LNCAP (cell line): ENCODE measurements around the gene MED13.

Source experiments
- CTCF ChIP-seq: fragments of 450-650 bp; IDR thresholded peaks from 2 replicates; pipeline ENCODE4 v1.5.1; 2017; ENCODE audit warnings: mild to moderate bottlenecking

The MED13 gene

DNA sequence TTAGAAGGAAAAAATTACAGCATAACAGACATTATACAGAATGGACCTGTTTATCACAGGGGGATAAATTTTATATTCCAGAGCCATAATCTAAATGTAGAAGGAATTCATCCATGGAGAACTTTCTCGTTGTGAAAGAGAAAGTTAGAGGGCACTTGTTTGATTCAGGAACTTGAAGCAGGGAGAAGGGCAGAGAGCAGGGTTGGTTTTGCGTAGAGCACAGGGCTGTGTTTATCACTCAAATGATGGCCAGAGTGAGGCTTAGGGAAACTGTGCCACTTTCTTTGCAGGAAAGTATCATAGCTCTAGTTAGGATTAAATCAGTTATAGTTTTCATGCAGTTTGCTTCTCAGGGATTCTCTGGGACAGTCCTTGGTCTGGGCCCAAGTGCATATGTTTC, 29.1 kb upstream of the MED13 start:
- no peak for TF ChIP-seq CTCF

GRCh38 chr17:62093188-62094155, 28.4 kb upstream of the MED13 start:
- no peak for TF ChIP-seq CTCF

DNA sequence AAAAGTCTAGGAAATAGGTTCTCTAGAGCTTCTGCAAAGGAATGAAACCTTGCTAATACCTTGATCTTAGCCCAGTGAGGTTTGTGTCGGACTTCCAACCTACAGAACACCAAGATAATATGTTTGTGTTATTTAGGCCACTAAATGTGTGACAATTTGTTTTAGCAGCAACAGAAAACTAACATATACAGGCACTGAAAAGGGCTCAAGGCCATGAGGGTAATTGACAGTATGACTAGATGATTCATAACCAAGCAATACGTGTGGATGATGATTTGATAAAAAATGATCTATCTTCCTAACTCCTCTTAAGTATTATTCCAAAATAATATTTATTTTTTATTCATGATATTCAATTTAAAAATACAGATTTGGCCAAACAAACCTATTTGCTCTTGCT, 27.7 kb upstream of the MED13 start:
- TF ChIP-seq CTCF, result no peak

DNA sequence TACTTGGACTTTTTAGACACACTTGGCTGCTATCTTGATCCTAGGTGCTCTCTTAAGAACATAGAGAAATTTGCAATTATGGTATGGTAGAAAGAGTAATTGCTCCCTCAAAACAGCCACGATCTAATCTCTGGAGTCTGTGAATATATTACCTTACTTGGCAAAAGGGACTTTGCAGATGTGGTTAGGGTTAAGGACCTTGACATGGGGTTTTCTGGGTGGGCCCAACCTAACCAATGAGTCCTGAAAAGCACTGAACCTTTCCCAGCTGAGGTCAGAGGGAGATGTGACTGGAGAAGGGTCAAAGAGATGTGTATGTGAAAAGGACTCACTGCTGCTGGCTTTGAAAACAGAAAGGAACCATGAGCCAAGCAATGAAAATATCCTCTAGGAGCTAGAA, 26.7 kb upstream of the MED13 start:
- TF ChIP-seq CTCF, result no peak

GRCh38 chr17:62090868-62091267, 25.8 kb upstream of the MED13 start:
- TF ChIP-seq CTCF, result no peak

DNA sequence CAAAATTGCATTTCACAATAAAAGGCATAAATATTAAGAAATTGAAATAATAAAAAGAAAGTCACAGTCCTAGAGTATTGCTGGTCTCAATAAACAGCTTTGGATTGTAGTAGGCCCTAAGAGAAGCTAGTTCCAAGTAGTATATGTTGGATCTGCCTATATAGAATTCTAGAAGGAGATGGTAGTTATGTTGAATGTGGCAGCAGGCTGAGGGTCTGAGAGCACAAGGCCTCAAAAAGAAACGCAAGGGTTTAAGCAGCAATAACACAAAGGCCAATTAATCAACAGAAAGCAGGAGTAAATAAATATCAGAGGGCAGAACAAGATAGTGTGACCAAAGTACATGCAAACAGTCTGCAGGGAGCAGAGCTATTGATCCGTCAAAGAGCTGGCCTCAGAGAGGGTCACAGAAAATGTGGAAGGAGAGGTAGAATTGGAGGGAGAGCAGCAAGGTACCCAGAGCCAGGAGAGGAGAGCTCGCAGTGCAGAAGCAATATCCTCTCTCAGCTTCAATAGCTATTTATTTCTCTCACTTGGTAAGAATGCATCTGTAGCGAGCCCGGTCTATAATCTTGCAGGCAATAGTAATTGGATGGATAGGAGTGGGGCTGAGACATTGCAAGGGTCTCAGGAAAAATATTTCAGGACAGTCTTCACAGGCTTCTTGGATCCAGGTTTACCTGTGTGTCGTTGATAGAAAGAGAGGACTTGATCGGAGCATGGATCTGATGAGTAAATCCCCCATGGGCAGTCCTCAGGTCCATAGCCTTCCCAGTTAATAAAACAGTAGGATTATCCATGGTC, 25.1 kb upstream of the MED13 start:
- no peak for TF ChIP-seq CTCF

DNA sequence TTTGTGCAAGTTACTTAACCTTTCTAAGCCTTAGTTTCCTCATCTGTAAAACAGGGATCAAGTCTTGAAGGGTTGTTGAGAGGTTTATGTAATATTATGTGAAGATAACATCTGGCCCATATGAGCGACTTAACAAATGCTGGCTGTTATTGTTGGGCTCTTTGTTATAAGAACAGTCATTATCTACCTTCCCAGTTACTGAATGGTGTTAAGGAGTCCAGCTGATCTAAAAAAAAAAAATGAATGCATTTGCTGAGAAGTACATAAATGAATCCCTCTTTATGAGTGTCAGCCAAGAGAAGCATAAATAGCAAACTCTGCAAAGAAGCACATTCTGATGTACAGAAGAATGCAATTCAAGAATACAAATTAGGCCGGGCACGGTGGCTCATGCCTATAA, 24.3 kb upstream of the MED13 start:
- no peak for TF ChIP-seq CTCF
